ENCODE results near the gene EDAR. TPM values are rescaled to one million over a fixed set of nuclear protein-coding genes. Genes with fewer than 3 reads are reported as not detected.

The EDAR gene
- total and polyA plus RNA-seq, 2 of the 4 experiments (the other 2 are of a cell fraction): not detected

DNA sequence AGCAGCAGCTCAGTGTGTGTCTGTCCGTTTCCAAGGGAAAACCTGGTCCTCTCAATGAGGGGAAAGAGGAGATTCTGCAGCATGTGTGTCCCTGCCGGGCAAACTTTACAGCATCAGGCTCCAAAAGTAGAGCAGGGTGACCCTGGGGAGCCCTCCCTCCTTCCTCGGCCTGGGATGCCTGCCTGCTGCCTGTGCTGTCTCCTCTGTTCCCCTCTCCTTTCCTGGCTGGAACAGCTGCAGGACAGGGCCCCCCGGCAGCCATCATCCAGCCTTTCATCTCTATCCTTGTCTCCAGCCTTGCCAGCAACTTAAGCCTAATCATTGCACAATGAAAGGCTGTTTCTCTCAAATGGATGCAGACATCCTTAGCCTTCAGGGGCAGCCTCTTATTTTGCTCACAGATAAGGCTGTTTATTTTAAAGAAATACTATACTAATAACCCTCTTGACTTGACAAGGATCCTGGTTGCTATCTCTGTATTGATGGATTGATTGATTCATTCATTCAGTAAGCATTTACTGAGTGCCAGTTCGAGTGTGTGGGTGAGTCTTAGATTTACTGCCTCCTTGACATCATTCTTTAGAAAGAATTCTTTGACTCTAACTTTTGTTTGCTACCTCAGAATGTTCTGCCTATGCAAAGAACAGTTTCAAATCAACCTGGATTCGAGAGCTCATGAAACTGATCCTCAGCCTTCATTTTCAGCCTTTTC, 40.6 kb upstream of the EDAR start:
- H3K27me3 ChIP-seq (ENCODE audit: control insufficient read depth, insufficient read depth, low read length): peaks cover 57% of the 10 kb centered on the region
- H3K9ac ChIP-seq (ENCODE audit: low read depth, low read length): no peak overlapping the region
- no peak overlapping the region for H3K4ac ChIP-seq (ENCODE audit: low read depth, low read length)
- H3K9me3 ChIP-seq (ENCODE audit: control insufficient read depth, insufficient read depth, low read length): no peaks in the 10 kb centered on the region
- H3K23ac ChIP-seq (ENCODE audit: low read depth, low read length): no peak overlapping the region
- dilution Hi-C loops (cut with HindIII; ENCODE audit: low sequenced_read_pairs, unreplicated experiment): no loop called here
- H2AK5ac ChIP-seq (ENCODE audit: low read depth, low read length): no peak overlapping the region
- no TSS peak for BruUV-seq (replicated peaks)
- in situ Hi-C loops (cut with MboI; ENCODE audit: low sequenced_read_pairs): no loop called here
- no peak overlapping the region for H3K18ac ChIP-seq (ENCODE audit: low read depth, low read length)
- TF ChIP-seq CEBPB (IDR thresholded peaks at IDR 0.05; ENCODE audit: low read depth, low read length) (0 out of 2 replicates have a peak, but pooled peaks have one; percentile 8), RAD21 (IDR thresholded peaks at IDR 0.05; ENCODE audit: low read length) (no peak)
- H3K4me3 ChIP-seq (ENCODE audit: insufficient read depth, low read depth, low read length): no peak overlapping the region
- no peak overlapping the region for H2BK15ac ChIP-seq (ENCODE audit: low read depth, low read length)
- no peaks in the 10 kb centered on the region for H3K36me3 ChIP-seq (ENCODE audit: control insufficient read depth, insufficient read depth, low read length)
- ATAC-seq (ENCODE audit: low read depth): no peak
- no peak overlapping the region for H2AFZ ChIP-seq (replicated peaks; ENCODE audit: low read length, poor library complexity)
- H3K56ac ChIP-seq (ENCODE audit: extremely low read depth, insufficient read depth, low read length): no peak overlapping the region
- intact Hi-C loops (cut with micrococcal nuclease): no loop called here
- H3K79me1 ChIP-seq (ENCODE audit: low read depth in 1 of 2, low read length in 2 of 2): no peaks in the 10 kb centered on the region
- no peak overlapping the region for H2BK20ac ChIP-seq (ENCODE audit: low read depth, low read length)
- H3K27ac ChIP-seq (ENCODE audit: insufficient read depth, low read length): no peak overlapping the region
- no peak overlapping the region for H3K4me2 ChIP-seq (ENCODE audit: low read depth, low read length)
- no peak overlapping the region for H4K91ac ChIP-seq (ENCODE audit: insufficient read depth, low read depth, low read length)
- no peak overlapping the region for H4K8ac ChIP-seq (ENCODE audit: low read depth in 2 of 2, low read length in 2 of 2)
- H3K14ac ChIP-seq (replicated peaks; ENCODE audit: low read depth, low read length): no peak overlapping the region
- WGBS, 2 experiments (ENCODE audit: extremely low coverage in 2 of 2, insufficient read length in 1 of 2): 25% methylated on average over 3 of the region's 6 CpGs; no CpG with 5 or more reads in 1 of the 2 experiments
- no peaks in the 10 kb centered on the region for H3K9me1 ChIP-seq (ENCODE audit: insufficient read depth, low read length)
- ChIA-PET CTCF (no interaction called here), POLR2A (ENCODE audit: unreplicated experiment) (no interaction called here)
- no peaks in the 10 kb centered on the region for H3K4me1 ChIP-seq (ENCODE audit: control insufficient read depth, insufficient read depth, low read length)
- H2AK9ac ChIP-seq (replicated peaks; ENCODE audit: low read depth, low read length, poor library complexity): no peak overlapping the region
- no peak overlapping the region for H2BK5ac ChIP-seq (ENCODE audit: low read depth, low read length, poor library complexity, severe bottlenecking)
- no peak overlapping the region for H4K5ac ChIP-seq (ENCODE audit: low read depth, low read length)
- H4K20me1 ChIP-seq (ENCODE audit: insufficient read depth, low read length): no peaks in the 10 kb centered on the region
- no peak for DNase-seq
- no peak overlapping the region for H2BK120ac ChIP-seq (ENCODE audit: low read depth, low read length)

All from IMR-90 (cell line).